Neural cell (in vitro differentiated cells): ENCODE results near the gene PLEKHA7. TPM values are rescaled to one million over a fixed set of nuclear protein-coding genes. Genes with fewer than 3 reads are reported as not detected.
"Not testable (repeated sequence)": the region's sequence is repeated elsewhere in the genome, so short reads cannot be mapped to it uniquely, and the experiment has no call there.

Experiments
- H2AFZ ChIP-seq: fragments of 200-600, 300-800 bp; sonication (generic), shearing (Covaris generic); 2 replicates; pipeline ENCODE4 v1.6.0; 2014; ENCODE audit warnings: low read depth, mild to moderate bottlenecking, antibody characterized with exemption, low read length, moderate library complexity
- H3F3A ChIP-seq: fragments of 200-600 bp; shearing (Covaris generic); 2 replicates; pipeline ENCODE4 v1.6.1; 2016; ENCODE audit warnings: mild to moderate bottlenecking, moderate library complexity, mixed read lengths, antibody characterized with exemption, low read length; ENCODE audit not compliant: insufficient read depth, poor library complexity, severe bottlenecking
- H3K27ac ChIP-seq: fragments of 200-600, 300-800 bp; sonication (generic), shearing (Covaris generic); 2 replicates; pipeline ENCODE4 v1.5.1; 2014; ENCODE audit warnings: mild to moderate bottlenecking, low read length, moderate library complexity
- H3K27me3 ChIP-seq: fragments of 300-800, 200-600 bp; sonication (generic), shearing (Covaris generic); 2 replicates; pipeline ENCODE4 v1.6.0; 2014; ENCODE audit warnings: mild to moderate bottlenecking, low read depth, low read length, moderate library complexity; ENCODE audit not compliant: insufficient read depth
- H3K36me3 ChIP-seq: fragments of 300-800, 200-600 bp; sonication (generic), shearing (Covaris generic); 2 replicates; pipeline ENCODE4 v1.5.1; 2014; ENCODE audit warnings: mild to moderate bottlenecking, antibody characterized with exemption, low read length, moderate library complexity; ENCODE audit not compliant: insufficient read depth
- H3K4me2 ChIP-seq: fragments of 300-800, 200-600 bp; sonication (generic), shearing (Covaris generic); 2 replicates; pipeline ENCODE4 v1.6.0; 2014; ENCODE audit warnings: mild to moderate bottlenecking, low read length
- H3K4me3 ChIP-seq: fragments of 300-800, 200-600 bp; sonication (generic), shearing (Covaris generic); 2 replicates; pipeline ENCODE4 v1.5.1; 2014; ENCODE audit warnings: mild to moderate bottlenecking, low read length, moderate library complexity
- H3K79me2 ChIP-seq: fragments of 200-600 bp; shearing (Covaris generic); replicated peaks from 2 replicates; pipeline ENCODE4 v1.6.0; 2014; ENCODE audit warnings: mild to moderate bottlenecking, low read length, moderate library complexity; ENCODE audit not compliant: insufficient read depth
- H3K9ac ChIP-seq: fragments of 300-800, 200-600 bp; sonication (generic), shearing (Covaris generic); 2 replicates; pipeline ENCODE4 v1.6.1; 2016; ENCODE audit warnings: mild to moderate bottlenecking, low read length, mixed read lengths
- H3K9me2 ChIP-seq: fragments of 200-600 bp; shearing (Covaris generic); 2 replicates; pipeline ENCODE4 v1.6.1; 2016; ENCODE audit warnings: mild to moderate bottlenecking, low read length, mixed read lengths; ENCODE audit not compliant: insufficient read depth
- H3K9me3 ChIP-seq: fragments of 200-600, 300-800 bp; sonication (generic), shearing (Covaris generic); 2 replicates; pipeline ENCODE4 v1.6.1; 2016; ENCODE audit warnings: mild to moderate bottlenecking, mixed run types, low read length, moderate library complexity, mixed read lengths
- H4K20me1 ChIP-seq: fragments of 200-600 bp; shearing (Covaris generic); 2 replicates; pipeline ENCODE4 v1.6.1; 2016; ENCODE audit warnings: mild to moderate bottlenecking, mixed run types; ENCODE audit not compliant: insufficient read depth
- CTCF ChIP-seq: fragments of 450-650 bp; IDR thresholded peaks from 2 replicates; pipeline ENCODE4 v1.5.1; 2014; ENCODE audit warnings: antibody characterized with exemption, mild to moderate bottlenecking, moderate library complexity; ENCODE audit not compliant: poor library complexity, severe bottlenecking
- EP300 ChIP-seq: fragments of 450-650 bp; conservative IDR thresholded peaks from 2 replicates; pipeline ENCODE4 v1.6.1; 2014; ENCODE audit warnings: antibody characterized with exemption, mild to moderate bottlenecking, moderate library complexity; ENCODE audit not compliant: poor library complexity, severe bottlenecking
- EZH2 ChIP-seq: fragments of 200-600, 300-800 bp; shearing (Covaris generic), sonication (generic); IDR thresholded peaks from 2 replicates; pipeline ENCODE4 v1.6.1; 2014; ENCODE audit warnings: antibody characterized with exemption, low read length, borderline replicate concordance, mild to moderate bottlenecking; ENCODE audit not compliant: insufficient read depth, poor library complexity, severe bottlenecking
- MXI1 ChIP-seq: fragments of 450-650 bp; conservative IDR thresholded peaks from 2 replicates; pipeline ENCODE4 v1.6.1; 2014; ENCODE audit warnings: antibody characterized with exemption, mild to moderate bottlenecking; ENCODE audit not compliant: poor library complexity, severe bottlenecking
- POLR2AphosphoS5 ChIP-seq: IDR thresholded peaks from 2 replicates; pipeline ENCODE4 v1.6.1; 2012
- RAD21 ChIP-seq: fragments of 450-650 bp; conservative IDR thresholded peaks from 2 replicates; pipeline ENCODE4 v1.6.1; 2014; ENCODE audit warnings: antibody characterized with exemption, mild to moderate bottlenecking, moderate library complexity
- REST ChIP-seq: IDR thresholded peaks from 2 replicates; pipeline ENCODE4 v1.6.1; 2012; ENCODE audit warnings: borderline replicate concordance
- SMC3 ChIP-seq: fragments of 450-650 bp; conservative IDR thresholded peaks from 2 replicates; pipeline ENCODE4 v1.6.1; 2014; ENCODE audit warnings: antibody characterized with exemption, mild to moderate bottlenecking, moderate library complexity; ENCODE audit not compliant: poor library complexity
- TAF1 ChIP-seq: IDR thresholded peaks from 2 replicates; pipeline ENCODE4 v1.6.1; 2012; ENCODE audit warnings: low read depth
- polyA minus RNA-seq: library from RNA; depleted of rRNA, polyadenylated mRNA; stranded (reverse); fragments of >200 nt; gene quantifications from 2 replicates; pipeline ENCODE4 v1.2.3, GENCODE V29; 2014
- polyA plus RNA-seq: library from polyadenylated mRNA; depleted of rRNA; stranded (reverse); fragments of >200 nt; gene quantifications from 2 replicates; pipeline ENCODE4 v1.2.3, GENCODE V29; 2014

PLEKHA7 gene
- 45.7 and 60.7 TPM in 2 replicates for polyA plus RNA-seq
- 54.3 and 65.3 TPM in 2 replicates for polyA minus RNA-seq

- TF ChIP-seq RAD21 = no peak
- H3K4me2 ChIP-seq = peak within 1 kb of the TSS; percentile 91
- H3F3A ChIP-seq = no peaks in the 10 kb centered on the region
- H3K27me3 ChIP-seq = no peaks in the 10 kb centered on the region
- no peaks in the 10 kb centered on the region for H4K20me1 ChIP-seq
- no peaks in the 10 kb centered on the region for H3K79me2 ChIP-seq
- peak within 1 kb of the TSS; percentile 65 for H3K9ac ChIP-seq
- peak within 1 kb of the TSS; percentile 45 for H3K27ac ChIP-seq
- H3K9me3 ChIP-seq = no peaks in the 10 kb centered on the region
- H3K4me3 ChIP-seq = peak within 1 kb of the TSS; percentile 89
- H3K36me3 ChIP-seq = no peaks in the 10 kb centered on the region
- H2AFZ ChIP-seq = peak within 1 kb of the TSS; percentile 65
- H3K9me2 ChIP-seq = no peaks in the 10 kb centered on the region
Measured at GRCh38 chr11:17014321-17014832, at the start of gene PLEKHA7. TSS of gene PLEKHA7 (minus strand) at chr11:17014414. CDS start at chr11:17014401, 13 bp downstream.

- Histone ChIP-seq H3K27ac (no peak overlapping the region), H3K9me3 (no peaks in the 10 kb centered on the region), H3F3A (no peaks in the 10 kb centered on the region), H3K4me2 (no peak overlapping the region), H3K9ac (no peak overlapping the region), H3K9me2 (no peaks in the 10 kb centered on the region), H3K79me2 (no peaks in the 10 kb centered on the region), H2AFZ (no peak overlapping the region), H3K4me3 (no peak overlapping the region), H3K36me3 (no peaks in the 10 kb centered on the region), H3K27me3 (no peaks in the 10 kb centered on the region), H4K20me1 (no peaks in the 10 kb centered on the region)
- peak; percentile 70 for TF ChIP-seq RAD21
- no peak for TF ChIP-seq TAF1
- no peak for TF ChIP-seq POLR2AphosphoS5
- TF ChIP-seq SMC3 = peak; percentile 75
- no peak for TF ChIP-seq MXI1
- TF ChIP-seq REST = no peak
- no peak for TF ChIP-seq EP300
- no peak for TF ChIP-seq EZH2
- TF ChIP-seq CTCF = peak; percentile 63
Measured at GRCh38 chr11:17063171-17064002, 49.2 kb upstream of the PLEKHA7 start.

GRCh38 chr11:17051146-17051545 lies 36.9 kb upstream of the PLEKHA7 start:
- not testable (repeated sequence) for H4K20me1 ChIP-seq, H3K36me3 ChIP-seq, H3K4me2 ChIP-seq, H3K27me3 ChIP-seq, H3K4me3 ChIP-seq, H3K79me2 ChIP-seq, H3K9ac ChIP-seq, H2AFZ ChIP-seq, H3K27ac ChIP-seq, H3K9me3 ChIP-seq, H3K9me2 ChIP-seq, H3F3A ChIP-seq

GRCh38 chr11:17048491-17048890 lies 34.3 kb upstream of the PLEKHA7 start:
- H3K27me3 ChIP-seq, H3K9me3 ChIP-seq, H3K4me2 ChIP-seq, H3K79me2 ChIP-seq, H3K9me2 ChIP-seq, H3K36me3 ChIP-seq, H3K9ac ChIP-seq, H3K27ac ChIP-seq, H3K4me3 ChIP-seq, H3F3A ChIP-seq, H4K20me1 ChIP-seq, H2AFZ ChIP-seq: not testable (repeated sequence)
